ENCODE data around the gene HS6ST3.

Gene HS6ST3

DNA sequence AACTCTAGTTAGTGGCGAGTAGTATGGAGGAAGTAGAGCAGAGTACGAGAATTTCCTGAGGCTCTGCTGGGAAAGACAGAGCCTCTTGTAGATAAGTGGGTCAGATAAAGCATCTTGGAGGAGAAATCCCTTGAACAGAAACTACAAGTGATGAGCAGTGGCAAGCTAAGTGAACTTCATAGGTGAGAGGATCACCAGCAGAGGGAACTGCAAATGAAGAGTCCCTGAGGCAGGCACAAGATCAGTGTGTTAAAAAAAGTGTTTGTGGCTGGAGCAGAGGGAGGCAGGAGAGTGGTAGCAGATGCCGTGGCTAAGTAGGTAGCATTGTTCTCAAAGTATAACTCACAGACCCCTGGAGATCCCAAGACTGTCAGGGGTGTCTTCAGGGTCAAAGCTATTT, 437.6 kb downstream of the HS6ST3 start:
- Histone ChIP-seq H3K4me1 (ENCODE audit: low read length) (peaks cover 10% of the 10 kb centered on the region), H3K36me3 (replicated peaks; ENCODE audit: low read depth, low read length) (no peaks in the 10 kb centered on the region), H3K27ac (ENCODE audit: low read length) (no peak overlapping the region), H3K4me2 (ENCODE audit: low read length) (no peak overlapping the region), H4K20me1 (ENCODE audit: insufficient read depth, low read length) (no peaks in the 10 kb centered on the region), H2AFZ (ENCODE audit: low read depth, low read length) (no peak overlapping the region; the same call in 1 of the 2 replicates), H3K9ac (ENCODE audit: low read length) (no peak overlapping the region), H3K4me3 (ENCODE audit: low read length) (no peak overlapping the region), H3K27me3 (ENCODE audit: low read depth, low read length) (no peaks in the 10 kb centered on the region), H3K9me3 (ENCODE audit: insufficient read depth, low read length) (no peaks in the 10 kb centered on the region), H3K79me2 (ENCODE audit: low read length) (no peaks in the 10 kb centered on the region)
- TF ChIP-seq CTCF (IDR thresholded peaks at IDR 0.05; ENCODE audit: low read depth, low read length) (no peak; the same call in 1 of the 2 replicates), EZH2phosphoT487 (IDR thresholded peaks at IDR 0.05; ENCODE audit: low read depth) (no peak)

DNA sequence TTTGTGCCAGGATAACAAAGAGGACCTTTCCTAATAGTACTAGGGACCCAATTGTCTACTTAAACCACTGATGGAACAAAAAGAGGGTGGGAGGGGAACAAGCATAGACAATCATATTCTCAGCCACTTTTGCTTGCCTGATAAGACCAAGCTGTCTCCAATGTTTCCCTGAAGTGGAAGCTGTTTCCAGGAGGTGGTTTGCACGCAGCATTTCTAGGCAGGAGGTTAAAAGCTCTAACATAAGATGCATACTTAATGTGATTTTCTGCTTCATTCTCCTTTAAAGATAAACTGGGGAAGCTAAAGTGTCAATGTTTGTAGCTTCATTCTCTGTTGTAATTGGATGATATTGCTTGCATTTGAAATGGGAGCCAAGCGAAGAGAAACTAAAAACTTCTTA, 442.9 kb downstream of the HS6ST3 start:
- H3K4me3 ChIP-seq (ENCODE audit: low read length), result no peak overlapping the region
- H3K79me2 ChIP-seq (ENCODE audit: low read length), result no peaks in the 10 kb centered on the region
- H3K9ac ChIP-seq (ENCODE audit: low read length), result no peak overlapping the region
- no peaks in the 10 kb centered on the region for H3K27me3 ChIP-seq (ENCODE audit: low read depth, low read length)
- H3K4me2 ChIP-seq (ENCODE audit: low read length), result peak overlapping the region; percentile 33
- no peaks in the 10 kb centered on the region for H3K9me3 ChIP-seq (ENCODE audit: insufficient read depth, low read length)
- TF ChIP-seq CTCF (IDR thresholded peaks at IDR 0.05; ENCODE audit: low read depth, low read length) (no peak), EZH2phosphoT487 (IDR thresholded peaks at IDR 0.05; ENCODE audit: low read depth) (no peak)
- H2AFZ ChIP-seq (ENCODE audit: low read depth, low read length), result no peak overlapping the region
- H3K27ac ChIP-seq (ENCODE audit: low read length), result no peak overlapping the region
- H4K20me1 ChIP-seq (ENCODE audit: insufficient read depth, low read length), result no peaks in the 10 kb centered on the region
- no peaks in the 10 kb centered on the region for H3K36me3 ChIP-seq (replicated peaks; ENCODE audit: low read depth, low read length)
- peaks cover 15% of the 10 kb centered on the region for H3K4me1 ChIP-seq (ENCODE audit: low read length)

DNA sequence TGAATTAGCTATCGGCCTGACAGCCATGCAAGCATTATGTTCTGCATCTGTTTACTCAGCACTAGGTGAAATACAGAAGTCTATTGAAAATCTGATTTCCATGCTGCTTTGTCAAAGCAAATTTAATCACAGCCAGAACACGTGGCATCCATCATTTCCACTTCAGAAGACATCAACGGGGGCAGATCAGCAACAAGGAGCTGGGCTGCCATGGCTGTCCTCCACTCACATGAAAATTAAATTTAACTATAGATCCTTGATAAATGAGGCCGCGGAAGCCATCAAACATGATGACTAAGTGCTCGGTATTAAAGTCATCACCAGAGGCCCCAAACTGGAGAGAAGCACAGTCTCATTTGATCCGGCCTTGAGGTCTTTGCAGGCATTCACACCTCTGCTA, 443.5 kb downstream of the HS6ST3 start:
- Histone ChIP-seq H3K36me3 (replicated peaks; ENCODE audit: low read depth, low read length) (no peaks in the 10 kb centered on the region), H3K79me2 (ENCODE audit: low read length) (no peaks in the 10 kb centered on the region), H3K9me3 (ENCODE audit: insufficient read depth, low read length) (no peaks in the 10 kb centered on the region), H3K27ac (ENCODE audit: low read length) (no peak overlapping the region), H3K27me3 (ENCODE audit: low read depth, low read length) (no peaks in the 10 kb centered on the region), H3K4me3 (ENCODE audit: low read length) (no peak overlapping the region), H3K4me1 (ENCODE audit: low read length) (peaks cover 15% of the 10 kb centered on the region), H4K20me1 (ENCODE audit: insufficient read depth, low read length) (no peaks in the 10 kb centered on the region), H3K9ac (ENCODE audit: low read length) (no peak overlapping the region), H2AFZ (ENCODE audit: low read depth, low read length) (no peak overlapping the region), H3K4me2 (ENCODE audit: low read length) (no peak overlapping the region)
- TF ChIP-seq CTCF (IDR thresholded peaks at IDR 0.05; ENCODE audit: low read depth, low read length) (no peak), EZH2phosphoT487 (IDR thresholded peaks at IDR 0.05; ENCODE audit: low read depth) (no peak)

- Histone ChIP-seq H3K9me3 (ENCODE audit: insufficient read depth, low read length) (no peaks in the 10 kb centered on the region), H2AFZ (ENCODE audit: low read depth, low read length) (no peak overlapping the region), H3K4me3 (ENCODE audit: low read length) (no peak overlapping the region), H3K36me3 (replicated peaks; ENCODE audit: low read depth, low read length) (no peaks in the 10 kb centered on the region), H3K27me3 (ENCODE audit: low read depth, low read length) (no peaks in the 10 kb centered on the region), H3K4me1 (ENCODE audit: low read length) (peaks cover 9% of the 10 kb centered on the region; the same call in 1 of the 2 replicates), H3K79me2 (ENCODE audit: low read length) (no peaks in the 10 kb centered on the region), H3K27ac (ENCODE audit: low read length) (no peak overlapping the region), H4K20me1 (ENCODE audit: insufficient read depth, low read length) (no peaks in the 10 kb centered on the region), H3K9ac (ENCODE audit: low read length) (no peak overlapping the region), H3K4me2 (ENCODE audit: low read length) (no peak overlapping the region)
- no peak for TF ChIP-seq CTCF (IDR thresholded peaks at IDR 0.05; ENCODE audit: low read depth, low read length)
- no peak for TF ChIP-seq EZH2phosphoT487 (IDR thresholded peaks at IDR 0.05; ENCODE audit: low read depth)
Observed at GRCh38 chr13:96539791-96540190, 449.9 kb downstream of the HS6ST3 start.

All from OCI-LY3 (cell line).